Ovary (tissue), 10 donors: Measurements from ENCODE around the gene TNRC6A. TPM values are rescaled to one million over a fixed set of nuclear protein-coding genes. Genes with fewer than 3 reads are reported as not detected.

Source experiments
- DNase-seq, 5 donors: peaks; one replicate each; pipeline ENCODE4 v3.0.0-alpha.2; 2019 to 2020
- H3K27ac ChIP-seq, 2 donors: fragments of 200-600 bp; one replicate each; pipeline versions ENCODE4 v1.5.1 to v1.8.0; 2019 to 2022
- H3K27me3 ChIP-seq: fragments of 200-600 bp; one replicate; pipeline ENCODE4 v1.8.0; 2022
- H3K36me3 ChIP-seq: fragments of 200-600 bp; sonication (generic); one replicate; pipeline ENCODE4 v1.5.1; 2019
- H3K4me1 ChIP-seq: one replicate; pipeline ENCODE4 v1.8.1; 2013; ENCODE audit warnings: mild to moderate bottlenecking, moderate library complexity; ENCODE audit not compliant: insufficient read depth
- H3K4me3 ChIP-seq: fragments of 200-600 bp; sonication (generic); one replicate; pipeline ENCODE4 v1.5.1; 2017
- H3K9me3 ChIP-seq, 2 donors: fragments of 200-600 bp in 1 of 2; sonication (generic) in 1 of 2; one replicate each; pipeline versions ENCODE4 v1.5.1 to v1.8.1; 2013 to 2019; ENCODE audit warnings: mild to moderate bottlenecking in 1 of 2, moderate library complexity in 1 of 2
- CTCF ChIP-seq, 3 donors: fragments of 450-650 bp in 2 of 3; fragments of 200-600 bp in 1 of 3; IDR thresholded peaks; one replicate each; pipeline versions ENCODE4 v1.5.1 to v1.8.0; 2016 to 2022; ENCODE audit warnings: antibody characterized with exemption in 3 of 3, mild to moderate bottlenecking in 1 of 3
- EP300 ChIP-seq: sonication (generic); formaldehyde crosslinking; IDR thresholded peaks from one replicate; pipeline ENCODE4 v1.6.1; 2017; ENCODE audit warnings: antibody characterized with exemption
- POLR2A ChIP-seq: fragments of 450-650 bp; IDR thresholded peaks from one replicate; pipeline ENCODE4 v1.6.1; 2017; ENCODE audit warnings: antibody characterized with exemption, mild to moderate bottlenecking, moderate library complexity
- whole genome bisulfite sequencing, 3 donors: extraction: QIAGEN DNeasy Blood & Tissue Kit in 1 of 3; methylation state at CpG; one replicate each; pipeline versions ENCODE4 v1.1.5 to v1.1.7; 2013 to 2017; 5-methylcytosine and 5-hydroxymethylcytosine counted together
- intact Hi-C, 4 donors: fragments of 100-400 bp; cut with DNase I; formaldehyde crosslinking; loops; one replicate each; pipeline versions ENCODE4 v1.11.0 to v1.15.1; 2022 to 2023
- long read RNA-seq, 3 donors: library from polyadenylated mRNA in 2 of 3; unstranded in 2 of 3; transcript quantifications; one replicate each; pipeline ENCODE4 v2.0.0 and lab custom pipeline, GENCODE V29; 2021 to 2026
- polyA plus RNA-seq, 2 donors: library from polyadenylated mRNA; stranded (reverse); fragments of 200-250 nt in 1 of 2; fragments of 350-450 nt in 1 of 2; fragmentation: Illumina TruSeq in 1 of 2; extraction: RNeasy Lipid Tissue Mini Kit (QIAGEN cat#74804) in 1 of 2; gene quantifications; one replicate each; pipeline ENCODE4 v1.2.3, GENCODE V29; 2013 to 2014
- total RNA-seq, 7 donors: library from RNA; depleted of rRNA in 2 of 7; stranded (reverse); fragments of >200 nt in 2 of 7; fragmentation: NEBNext Ultra II Directional in 3 of 7; extraction: Animal tissue kit (Norgen Biotek cat#: 25700) in 3 of 7; gene quantifications; one replicate each; pipeline versions ENCODE4 v1.1.0 to v1.2.4, GENCODE V29; 2016 to 2023
- donor health status: DM: no; HTN: no; CAD: no; lungs with moderate emphysema.
- donor health status: DM: no; HTN: no; CAD: no.
- donor health status: Bipolar disorder and iron deficiency.
- donor health status: DM: yes; HTN: yes; CAD: no.
- donor health status: DM: no; HTN: no; CAD: no.
- donor health status: DM: yes; HTN: yes; CAD: no.

The TNRC6A gene
- total RNA-seq = 10 to 100 TPM; 29.0 to 80.7 (median 60.4) TPM
- polyA plus RNA-seq = 10 to 100 TPM; 22.1 to 38.3 TPM
- long read RNA-seq, donor 1, partial matches to known transcripts = 20 of 34 reads
- long read RNA-seq, donor 1, other reads (novel, unspliced or antisense) = 12 of 34 reads
- long read RNA-seq, donor 2, partial matches to known transcripts = 0 of 1 reads
- long read RNA-seq, donor 2, other reads (novel, unspliced or antisense) = 0 of 1 reads
- long read RNA-seq, donor 3, full-length matches to known transcripts = 1 of 26 reads
- long read RNA-seq, donor 3, partial matches to known transcripts = 18 of 26 reads
- long read RNA-seq, donor 3, other reads (novel, unspliced or antisense) = 7 of 26 reads

- intact Hi-C loops = loop anchor here in 1 of 4 donors (10.0 kb wide), 1 partner anchor 185 kb away; no protein-coding TSS in a partner anchor
- WGBS, 3 donors = 0 to 1% (median 1%) methylated on average over 24 to 78 of the region's 78 CpGs
- DNase-seq = peak; percentile 91 to 94 (median 93)
- no peaks in the 10 kb centered on the region for H3K9me3 ChIP-seq
- peak within 1 kb of the TSS; percentile 81 for H3K4me3 ChIP-seq
- peaks cover 11% of the 10 kb centered on the region for H3K4me1 ChIP-seq
- no peaks in the 10 kb centered on the region for H3K36me3 ChIP-seq
- H3K27me3 ChIP-seq = no peaks in the 10 kb centered on the region
- peak; percentile 88 for TF ChIP-seq POLR2A
- TF ChIP-seq CTCF (IDR thresholded peaks at IDR 0.05) = no peak
- TF ChIP-seq EP300 = no peak
- peak within 1 kb of the TSS; percentile 93 to 96 for H3K27ac ChIP-seq
Measured at GRCh38 chr16:24729243-24729950, at the start of gene TNRC6A. Gene TNRC6A, plus strand, starts transcription at chr16:24729651. Its CDS starts 191 bp downstream, at chr16:24729842.

- H3K9me3 ChIP-seq = no peaks in the 10 kb centered on the region
- no peak overlapping the region for H3K4me3 ChIP-seq
- H3K36me3 ChIP-seq = no peaks in the 10 kb centered on the region
- no peak for DNase-seq
- TF ChIP-seq POLR2A = no peak
- no peak for TF ChIP-seq CTCF (IDR thresholded peaks at IDR 0.05)
- no peak for TF ChIP-seq EP300
- no peak overlapping the region for H3K27ac ChIP-seq
- intact Hi-C loops = no loop called here
- WGBS, 3 donors = 46 to 58% (median 56%) methylated on average over 6 of the region's 6 CpGs
- peaks cover 4% of the 10 kb centered on the region for H3K4me1 ChIP-seq
- H3K27me3 ChIP-seq = no peaks in the 10 kb centered on the region
Measured at GRCh38 chr16:24681793-24682192, 47.7 kb upstream of the TNRC6A start.

- intact Hi-C loops = no loop called here
- WGBS, 3 donors = 82 to 85% (median 83%) methylated on average over 4 of the region's 4 CpGs
Measured at GRCh38 chr16:24683250-24683649, 46.2 kb upstream of the TNRC6A start.

More at GRCh38 chr16:24683250-24683649, 46.2 kb upstream of the TNRC6A start:
- Histone ChIP-seq H3K36me3 (no peaks in the 10 kb centered on the region), H3K9me3 (no peaks in the 10 kb centered on the region), H3K27me3 (no peaks in the 10 kb centered on the region), H3K27ac (no peak overlapping the region), H3K4me1 (peaks cover 4% of the 10 kb centered on the region), H3K4me3 (no peak overlapping the region)
- no peak for DNase-seq
- no peak for TF ChIP-seq EP300
- TF ChIP-seq POLR2A = no peak
- no peak for TF ChIP-seq CTCF (IDR thresholded peaks at IDR 0.05)
